H1 (cell line): ENCODE results near the gene CRADD. TPM values are rescaled to one million over a fixed set of nuclear protein-coding genes. Genes with fewer than 3 reads are reported as not detected.

Source experiments
- CTCF ChIA-PET: fragments of 300-600 bp; sonication (Branson Sonifier 250); formaldehyde crosslinking; loops from one replicate; lab custom pipeline; 2021; ENCODE audit not compliant: partially characterized antibody; lab: Charles Lee
- POLR2A ChIA-PET: fragments of 300-600 bp; sonication (Branson Sonifier 250); formaldehyde crosslinking; loops from one replicate; lab custom pipeline; 2021; ENCODE audit warnings: inconsistent platforms; ENCODE audit not compliant: partially characterized antibody; lab: Charles Lee
- DNase-seq, 2 experiments: peaks; one replicate each; pipeline versions ENCODE4 v3.0.0 to v3.0.0-alpha.2; 2010 to 2022; ENCODE audit warnings: low spot score in 2 of 2, low read depth in 1 of 2, mixed read lengths in 1 of 2
- FAIRE-seq: peaks from 2 replicates; lab custom pipeline; 2011; peaks lifted over from hg19 to GRCh38; lab: Jason Lieb, UNC
- H2AFZ ChIP-seq: 2 replicates; pipeline ENCODE4 v1.8.1; 2012; ENCODE audit warnings: low read length, inconsistent platforms
- H2AK5ac ChIP-seq: 2 replicates; pipeline ENCODE4 v1.6.1; 2013; ENCODE audit warnings: low read depth, low read length
- H2BK120ac ChIP-seq: replicated peaks from 2 replicates; pipeline ENCODE3; 2013; ENCODE audit warnings: low read depth, low read length, inconsistent platforms
- H2BK12ac ChIP-seq: 2 replicates; pipeline ENCODE4 v1.6.1; 2013; ENCODE audit warnings: low read depth, low read length
- H2BK15ac ChIP-seq: 2 replicates; pipeline ENCODE4 v1.6.1; 2013; ENCODE audit warnings: low read length
- H2BK20ac ChIP-seq: 2 replicates; pipeline ENCODE4 v1.6.1; 2013; ENCODE audit warnings: low read length
- H2BK5ac ChIP-seq: 2 replicates; pipeline ENCODE4 v1.6.1; 2013; ENCODE audit warnings: low read depth, low read length
- H3K14ac ChIP-seq: 2 replicates; pipeline ENCODE4 v1.6.1; 2013; ENCODE audit warnings: inconsistent platforms; ENCODE audit not compliant: insufficient read length
- H3K18ac ChIP-seq: 2 replicates; pipeline ENCODE4 v1.6.1; 2013; ENCODE audit warnings: low read length; ENCODE audit errors: extremely low read depth
- H3K23ac ChIP-seq: 2 replicates; pipeline ENCODE4 v1.6.1; 2013; ENCODE audit warnings: inconsistent platforms; ENCODE audit not compliant: insufficient read length
- H3K23me2 ChIP-seq: 2 replicates; pipeline ENCODE4 v1.6.1; 2013; ENCODE audit warnings: low read depth, low read length
- H3K27ac ChIP-seq: 2 replicates; pipeline ENCODE4 v1.6.1; 2011; ENCODE audit warnings: low read depth, low read length, inconsistent platforms
- H3K27me3 ChIP-seq, 4 experiments: replicated peaks in 1 of 4; 1 replicate in 1 of 4; 2 replicates in 3 of 4; pipeline versions ENCODE4 v1.6.1 to v1.8.1; 2011 to 2013; ENCODE audit warnings: low read length in 3 of 4, mild to moderate bottlenecking in 3 of 4, inconsistent platforms in 2 of 4, mixed read lengths in 2 of 4, moderate library complexity in 1 of 4; ENCODE audit not compliant: control insufficient read depth in 3 of 4, insufficient read depth in 3 of 4; ENCODE audit errors: extremely low read depth in 1 of 4
- H3K36me3 ChIP-seq, 4 experiments: 2 replicates each; pipeline versions ENCODE4 v1.6.1 to v1.8.1; 2011 to 2013; ENCODE audit warnings: mild to moderate bottlenecking in 4 of 4, low read length in 3 of 4, moderate library complexity in 2 of 4, control low read depth in 1 of 4, inconsistent platforms in 1 of 4; ENCODE audit not compliant: insufficient read depth in 4 of 4, control insufficient read depth in 2 of 4
- H3K4ac ChIP-seq: replicated peaks from 2 replicates; pipeline ENCODE3; 2013; ENCODE audit warnings: low read length, low read depth, mixed read lengths, inconsistent platforms; ENCODE audit not compliant: insufficient read length
- H3K4me1 ChIP-seq, 4 experiments: replicated peaks in 1 of 4; 1 replicate in 1 of 4; 2 replicates in 3 of 4; pipeline versions ENCODE4 v1.6.1 to v1.8.1; 2011 to 2013; ENCODE audit warnings: low read length in 3 of 4, inconsistent platforms in 2 of 4, mixed read lengths in 1 of 4; ENCODE audit not compliant: insufficient read depth in 4 of 4, control insufficient read depth in 3 of 4
- H3K4me2 ChIP-seq, 2 experiments: 2 replicates each; pipeline versions ENCODE4 v1.6.1 to v1.8.1; 2011 to 2013; ENCODE audit warnings: low read depth in 2 of 2, low read length in 2 of 2, control low read depth in 1 of 2, inconsistent platforms in 1 of 2, mild to moderate bottlenecking in 1 of 2; ENCODE audit not compliant: insufficient read depth in 1 of 2
- H3K4me3 ChIP-seq, 4 experiments: fragments of 200-600, 300-600 bp in 1 of 4; sonication (generic), shearing (Covaris generic), sonication (Bioruptor Twin) in 1 of 4; 2 replicates each; pipeline versions ENCODE4 v1.5.1 to v1.8.1; 2011 to 2016; ENCODE audit warnings: low read length in 4 of 4, low read depth in 3 of 4, control low read depth in 2 of 4, inconsistent platforms in 2 of 4, mild to moderate bottlenecking in 2 of 4, mixed read lengths in 1 of 4, moderate library complexity in 1 of 4; ENCODE audit not compliant: insufficient read depth in 2 of 4; ENCODE audit errors: extremely low read depth in 1 of 4
- H3K56ac ChIP-seq: replicated peaks from 2 replicates; pipeline ENCODE3; 2013; ENCODE audit warnings: low read depth, mild to moderate bottlenecking, mixed read lengths, low read length, inconsistent platforms; ENCODE audit not compliant: insufficient read length
- H3K79me1 ChIP-seq: 2 replicates; pipeline ENCODE4 v1.6.1; 2013; ENCODE audit warnings: low read depth, low read length, control low read depth
- H3K79me2 ChIP-seq, 2 experiments: 2 replicates each; pipeline versions ENCODE4 v1.6.1 to v1.8.1; 2012 to 2013; ENCODE audit warnings: low read length in 2 of 2, mild to moderate bottlenecking in 2 of 2, inconsistent platforms in 1 of 2; ENCODE audit not compliant: insufficient read depth in 2 of 2, control insufficient read depth in 1 of 2
- H3K9ac ChIP-seq, 4 experiments: replicated peaks in 1 of 4; 1 replicate in 1 of 4; 2 replicates in 3 of 4; pipeline versions ENCODE4 v1.6.1 to v1.8.1; 2011 to 2013; ENCODE audit warnings: low read depth in 3 of 4, low read length in 3 of 4, control low read depth in 2 of 4, mild to moderate bottlenecking in 2 of 4, moderate library complexity in 2 of 4, inconsistent platforms in 1 of 4; ENCODE audit errors: extremely low read depth in 1 of 4
- H3K9me3 ChIP-seq, 2 experiments: 2 replicates each; pipeline versions ENCODE4 v1.6.1 to v1.8.1; 2012 to 2013; ENCODE audit warnings: mild to moderate bottlenecking in 2 of 2, moderate library complexity in 2 of 2, control low read depth in 1 of 2, inconsistent platforms in 1 of 2, low read depth in 1 of 2, low read length in 1 of 2, mixed read lengths in 1 of 2; ENCODE audit not compliant: insufficient read depth in 2 of 2
- H4K20me1 ChIP-seq, 2 experiments: replicated peaks in 1 of 2; 2 replicates each; pipeline versions ENCODE3 to v1.8.1; 2011 to 2013; ENCODE audit warnings: inconsistent platforms in 2 of 2, low read length in 2 of 2, mild to moderate bottlenecking in 1 of 2; ENCODE audit not compliant: insufficient read depth in 2 of 2, control insufficient read depth in 1 of 2
- H4K5ac ChIP-seq: 2 replicates; pipeline ENCODE4 v1.6.1; 2013; ENCODE audit warnings: low read length, low read depth, mixed read lengths, inconsistent platforms; ENCODE audit not compliant: insufficient read length
- H4K8ac ChIP-seq: 2 replicates; pipeline ENCODE4 v1.8.0; 2013; ENCODE audit warnings: mild to moderate bottlenecking, moderate library complexity, low read length, inconsistent platforms; ENCODE audit not compliant: insufficient read depth; ENCODE audit errors: extremely low read depth
- H4K91ac ChIP-seq: replicated peaks from 2 replicates; pipeline ENCODE3; 2013; ENCODE audit warnings: low read length, mixed read lengths, inconsistent platforms; ENCODE audit not compliant: insufficient read length
- ATF2 ChIP-seq: IDR thresholded peaks from 2 replicates; pipeline ENCODE4 v1.6.1; 2012; ENCODE audit warnings: low read length, inconsistent platforms
- CBX8 ChIP-seq: fragments of 300-800, 300-1000 bp; sonication (generic); IDR thresholded peaks from 2 replicates; pipeline ENCODE4 v1.7.1; 2016; ENCODE audit warnings: low read depth, low read length, borderline replicate concordance
- CHD1 ChIP-seq: IDR thresholded peaks from 2 replicates; pipeline ENCODE4 v1.6.1; 2012; ENCODE audit warnings: low read depth, low read length, improper control_type of control experiment
- GABPA ChIP-seq: IDR thresholded peaks from 2 replicates; pipeline ENCODE4 v1.6.1; 2011; ENCODE audit warnings: mild to moderate bottlenecking, low read length, moderate library complexity, borderline replicate concordance; ENCODE audit not compliant: insufficient read depth
- HDAC2 ChIP-seq, 2 experiments: fragments of 300-600 bp in 1 of 2; sonication (generic) in 1 of 2; IDR thresholded peaks; 2 replicates each; pipeline ENCODE4 v1.6.1; 2011 to 2012; ENCODE audit warnings: low read depth in 2 of 2, low read length in 2 of 2, mild to moderate bottlenecking in 2 of 2, moderate library complexity in 2 of 2, borderline replicate concordance in 1 of 2, inconsistent platforms in 1 of 2
- RBBP5 ChIP-seq: IDR thresholded peaks from 2 replicates; pipeline ENCODE4 v1.7.1; 2012; ENCODE audit warnings: low read depth, mild to moderate bottlenecking, inconsistent platforms, low read length, moderate library complexity, borderline replicate concordance
- RNF2 ChIP-seq: fragments of 200-900, 300-1000 bp; sonication (generic); IDR thresholded peaks from 2 replicates; pipeline ENCODE4 v1.7.1; 2016; ENCODE audit warnings: borderline replicate concordance, low read depth, mild to moderate bottlenecking, antibody characterized with exemption, low read length; ENCODE audit not compliant: poor library complexity, severe bottlenecking; ENCODE audit errors: missing control alignments
- SIRT6 ChIP-seq: IDR thresholded peaks from one replicate; pipeline ENCODE4 v1.7.1; 2012; ENCODE audit warnings: low read length, inconsistent platforms
- SIX5 ChIP-seq: IDR thresholded peaks from 2 replicates; pipeline ENCODE4 v1.6.1; 2011; ENCODE audit warnings: mild to moderate bottlenecking, low read depth, low read length
- SUZ12 ChIP-seq: fragments of 200-600 bp; sonication (generic); IDR thresholded peaks from 2 replicates; pipeline ENCODE4 v1.6.1; 2012; ENCODE audit warnings: mild to moderate bottlenecking, inconsistent platforms, low read length, moderate library complexity, mixed read lengths
- ZNF274 ChIP-seq: IDR thresholded peaks from 2 replicates; pipeline ENCODE4 v1.7.0; 2012; ENCODE audit warnings: low read length, borderline replicate concordance; ENCODE audit errors: extremely low read depth
- WGBS, 2 experiments: shearing (Covaris generic) in 1 of 2; methylation state at CpG; one replicate each; pipeline versions ENCODE4 v1.1.6 to v1.1.7; 2013 to 2015; ENCODE audit warnings: low lambda C conversion rate in 2 of 2, mixed read lengths in 2 of 2, inconsistent platforms in 1 of 2, low coverage in 1 of 2, missing lambda C conversion rate in 1 of 2; ENCODE audit not compliant: insufficient replicate concordance in 2 of 2, insufficient coverage in 1 of 2, insufficient read length in 1 of 2; ENCODE audit errors: extremely low coverage in 1 of 2, missing lambda C conversion rate in 1 of 2; 5-methylcytosine and 5-hydroxymethylcytosine counted together
- polyA plus RNA-seq, 7 experiments: library from polyadenylated mRNA; depleted of rRNA in 3 of 7; stranded (reverse) in 5 of 7; unstranded in 2 of 7; fragments of >200 nt in 5 of 7; fragments of 200-250 nt in 2 of 7; gene quantifications; 1 replicate in 5 of 7; 2 replicates in 1 of 7; 4 replicates in 1 of 7; pipeline versions ENCODE4 v1.2.1 to v1.2.3, GENCODE V29; 2011 to 2013; ENCODE audit warnings: missing spikeins in 2 of 7, mixed read lengths in 2 of 7
- total RNA-seq: library from RNA; stranded (reverse); fragmentation: NEBNext Ultra II Directional; extraction: Animal tissue kit (Norgen Biotek cat#: 25700); gene quantifications from 2 replicates; pipeline ENCODE4 v1.2.1, GENCODE V29; 2021

CRADD gene
- total and polyA plus RNA-seq, 2 of the 8 experiments (the other 6 are each of a cell fraction or from before 2014, with no cell fraction given) = 8.1 to 15.4 TPM

- no peak for DNase-seq
- no peaks in the 10 kb centered on the region for H3K79me1 ChIP-seq
- no peak overlapping the region for H4K5ac ChIP-seq
- no peak overlapping the region for H3K56ac ChIP-seq
- no peak overlapping the region for H3K27ac ChIP-seq
- no peak overlapping the region for H3K9ac ChIP-seq
- H2AK5ac ChIP-seq = no peak overlapping the region
- no peaks in the 10 kb centered on the region for H4K20me1 ChIP-seq
- POLR2A ChIA-PET = no interaction called here
- no peak overlapping the region for H2BK15ac ChIP-seq
- no peaks in the 10 kb centered on the region for H3K27me3 ChIP-seq
- H3K4me3 ChIP-seq = no peak overlapping the region
- no peak overlapping the region for H2BK120ac ChIP-seq
- H3K18ac ChIP-seq = no peak overlapping the region
- H2BK5ac ChIP-seq = no peak overlapping the region
- H3K14ac ChIP-seq = no peak overlapping the region
- no peaks in the 10 kb centered on the region for H3K23me2 ChIP-seq
- no peaks in the 10 kb centered on the region for H3K79me2 ChIP-seq
- H3K4me1 ChIP-seq = peaks cover 0 to 4% (median 2%) of the 10 kb centered on the region in 4 experiments; a peak in 3 of 7 replicates
- WGBS, 2 experiments = 83% methylated on average over 3 of the region's 3 CpGs; no CpG with 5 or more reads in 1 of the 2 experiments
- H3K23ac ChIP-seq = no peak overlapping the region
- H4K8ac ChIP-seq = no peak overlapping the region
- H2AFZ ChIP-seq = no peak overlapping the region
- H3K4ac ChIP-seq = no peak overlapping the region
- no peak overlapping the region for H2BK20ac ChIP-seq
- CTCF ChIA-PET = interaction anchor here (0.8 to 1.6 kb wide), 2 partner anchors 10 to 307 kb away, joined by 3 to 12 read pairs; no protein-coding TSS in a partner anchor
- H2BK12ac ChIP-seq = no peak overlapping the region
- no peak for FAIRE-seq
- no peak overlapping the region for H4K91ac ChIP-seq
- no peaks in the 10 kb centered on the region for H3K36me3 ChIP-seq
- no peak overlapping the region for H3K4me2 ChIP-seq
- no peaks in the 10 kb centered on the region for H3K9me3 ChIP-seq
- no peak for TF ChIP-seq RNF2
- no peak for TF ChIP-seq ATF2
- no peak for TF ChIP-seq SIRT6
- no peak for TF ChIP-seq GABPA
- no peak for TF ChIP-seq HDAC2 (IDR thresholded peaks at IDR 0.05; ENCODE audit: borderline replicate concordance in 1 of 2, low read depth in 2 of 2, low read length in 2 of 2)
- TF ChIP-seq ZNF274 = no peak
- TF ChIP-seq SIX5 = no peak
- no peak for TF ChIP-seq CHD1
- TF ChIP-seq RBBP5 = no peak
- no peak for TF ChIP-seq CBX8
- TF ChIP-seq SUZ12 = no peak
Observed at GRCh38 chr12:93795352-93795751, 118.2 kb downstream of the CRADD start.
